ENCODE data around the gene CD47. TPM values are rescaled to one million over a fixed set of nuclear protein-coding genes. Genes with fewer than 3 reads are reported as not detected.
A peak's percentile ranks its signal among the peaks of the same experiment; 100 is the strongest.

CD47 gene
- total and polyA plus RNA-seq, 2 donors (not counting 1 experiment from before 2014, with no cell fraction given), result 86.4 to 259 TPM

GRCh38 chr3:108086653-108087052, 4.2 kb downstream of the CD47 start:
- H3K9ac ChIP-seq (ENCODE audit: low read length), result no peak overlapping the region
- Mint-ChIP-seq H3K27me3 (no peaks in the 10 kb centered on the region), H3K4me3 (no peak overlapping the region), H3K9me3 (ENCODE audit: insufficient read depth) (no peaks in the 10 kb centered on the region), H3K27ac (no peak overlapping the region), H3K4me1 (peaks cover 5% of the 10 kb centered on the region)
- no peak overlapping the region for H3K4me3 ChIP-seq (ENCODE audit: control extremely low read depth in 1 of 5, extremely low read depth in 1 of 5, insufficient read depth in 1 of 5, low read depth in 2 of 5, low read length in 4 of 5)
- H3K27me3 ChIP-seq (replicated peaks in 1 of 4; ENCODE audit: control extremely low read depth in 1 of 4, control insufficient read depth in 3 of 4, insufficient read depth in 4 of 4, low read length in 3 of 4), result no peaks in the 10 kb centered on the region
- TF ChIP-seq CTCF (IDR thresholded peaks at IDR 0.05) (no peak), EZH2 (IDR thresholded peaks at IDR 0.05; ENCODE audit: borderline replicate concordance, insufficient read depth, low read depth, low read length, poor library complexity, severe bottlenecking) (no peak)
- peaks cover 26% of the 10 kb centered on the region for H4K20me1 ChIP-seq (ENCODE audit: control insufficient read depth, insufficient read depth, low read length, poor library complexity, severe bottlenecking)
- peaks cover 50 to 71% of the 10 kb centered on the region in 2 donors for H3K4me1 ChIP-seq (ENCODE audit: control insufficient read depth in 2 of 2, insufficient read depth in 2 of 2, low read length in 2 of 2)
- ChIA-PET POLR2A (no interaction called here), CTCF (interaction anchor here (1.0 kb wide), 1 partner anchor 71 kb away, joined by 6 read pairs; no protein-coding TSS in a partner anchor)
- 92% methylated on average over 2 of the region's 4 CpGs for WGBS (ENCODE audit: insufficient coverage)
- intact Hi-C loops (cut with micrococcal nuclease), result loop anchor here (2.0 to 10.0 kb wide), 2 partner anchors 16 to 388 kb away; no protein-coding TSS in a partner anchor
- ATAC-seq (ENCODE audit: low read depth), result no peak
- H3K4me2 ChIP-seq (replicated peaks; ENCODE audit: low read depth, low read length, poor library complexity, severe bottlenecking), result peak overlapping the region; percentile 90
- peaks cover 9 to 26% of the 10 kb centered on the region in 2 experiments for H3K36me3 ChIP-seq (replicated peaks in 1 of 2; ENCODE audit: control extremely low read depth in 1 of 2, control insufficient read depth in 1 of 2, extremely low read depth in 1 of 2, insufficient read depth in 2 of 2, low read length in 1 of 2)
- H3K79me2 ChIP-seq (ENCODE audit: control insufficient read depth, insufficient read depth, low read length), result peaks cover 98% of the 10 kb centered on the region
- H3K9me3 ChIP-seq (ENCODE audit: control extremely low read depth in 1 of 3, control insufficient read depth in 2 of 3, insufficient read depth in 1 of 3, low read length in 2 of 3), result peaks cover 0 to 4% (median 0%) of the 10 kb centered on the region in 3 donors
- H3K27ac ChIP-seq (ENCODE audit: low read length in 2 of 2), result peak overlapping the region in 1 of 2 donors; percentile 97
- no peak for DNase-seq
- H2AFZ ChIP-seq (ENCODE audit: insufficient read depth, low read depth, low read length, poor library complexity, severe bottlenecking), result no peak overlapping the region

GRCh38 chr3:108085810-108086350, 5.0 kb downstream of the CD47 start:
- CTCF ChIA-PET, result interaction anchor here (1.0 kb wide), 1 partner anchor 72 kb away, joined by 6 read pairs; no protein-coding TSS in a partner anchor
- Histone ChIP-seq H4K20me1 (ENCODE audit: control insufficient read depth, insufficient read depth, low read length, poor library complexity, severe bottlenecking) (peaks cover 34% of the 10 kb centered on the region), H3K4me2 (replicated peaks; ENCODE audit: low read depth, low read length, poor library complexity, severe bottlenecking) (peak overlapping the region; percentile 90), H3K79me2 (ENCODE audit: control insufficient read depth, insufficient read depth, low read length) (peaks cover 99% of the 10 kb centered on the region), H3K4me1 (ENCODE audit: control insufficient read depth in 2 of 2, insufficient read depth in 2 of 2, low read length in 2 of 2) (peaks cover 47 to 74% of the 10 kb centered on the region in 2 donors), H3K27me3 (replicated peaks in 1 of 4; ENCODE audit: control extremely low read depth in 1 of 4, control insufficient read depth in 3 of 4, insufficient read depth in 4 of 4, low read length in 3 of 4) (no peaks in the 10 kb centered on the region), H2AFZ (ENCODE audit: insufficient read depth, low read depth, low read length, poor library complexity, severe bottlenecking) (no peak overlapping the region), H3K27ac (ENCODE audit: low read length in 2 of 2) (peak overlapping the region in 1 of 2 donors; percentile 97), H3K9ac (ENCODE audit: low read length) (no peak overlapping the region), H3K36me3 (replicated peaks in 1 of 2; ENCODE audit: control extremely low read depth in 1 of 2, control insufficient read depth in 1 of 2, extremely low read depth in 1 of 2, insufficient read depth in 2 of 2, low read length in 1 of 2) (peaks cover 9 to 27% of the 10 kb centered on the region in 2 experiments), H3K9me3 (ENCODE audit: control extremely low read depth in 1 of 3, control insufficient read depth in 2 of 3, insufficient read depth in 1 of 3, low read length in 2 of 3) (no peaks in the 10 kb centered on the region), H3K4me3 (ENCODE audit: control extremely low read depth in 1 of 5, extremely low read depth in 1 of 5, insufficient read depth in 1 of 5, low read depth in 2 of 5, low read length in 4 of 5) (no peak overlapping the region)
- TF ChIP-seq EZH2 (IDR thresholded peaks at IDR 0.05; ENCODE audit: borderline replicate concordance, insufficient read depth, low read depth, low read length, poor library complexity, severe bottlenecking), result no peak
- TF ChIP-seq CTCF (IDR thresholded peaks at IDR 0.05), result no peak
- POLR2A ChIA-PET, result no interaction called here
- intact Hi-C loops (cut with micrococcal nuclease), result loop anchor here (2.0 to 10.0 kb wide), 2 partner anchors 17 to 389 kb away; no protein-coding TSS in a partner anchor
- Mint-ChIP-seq H3K4me3 (no peak overlapping the region), H3K9me3 (ENCODE audit: insufficient read depth) (no peaks in the 10 kb centered on the region), H3K27me3 (no peaks in the 10 kb centered on the region), H3K27ac (no peak overlapping the region), H3K4me1 (peaks cover 7% of the 10 kb centered on the region)
- 38% methylated on average over 1 of the region's 2 CpGs for WGBS (ENCODE audit: insufficient coverage)
- DNase-seq (no peak), ATAC-seq (ENCODE audit: low read depth) (no peak)
